Measurements from ENCODE around the gene KIF26B.
"Not testable (repeated sequence)": the region's sequence is repeated elsewhere in the genome, so short reads cannot be mapped to it uniquely, and the experiment has no call there.

The KIF26B gene

DNA sequence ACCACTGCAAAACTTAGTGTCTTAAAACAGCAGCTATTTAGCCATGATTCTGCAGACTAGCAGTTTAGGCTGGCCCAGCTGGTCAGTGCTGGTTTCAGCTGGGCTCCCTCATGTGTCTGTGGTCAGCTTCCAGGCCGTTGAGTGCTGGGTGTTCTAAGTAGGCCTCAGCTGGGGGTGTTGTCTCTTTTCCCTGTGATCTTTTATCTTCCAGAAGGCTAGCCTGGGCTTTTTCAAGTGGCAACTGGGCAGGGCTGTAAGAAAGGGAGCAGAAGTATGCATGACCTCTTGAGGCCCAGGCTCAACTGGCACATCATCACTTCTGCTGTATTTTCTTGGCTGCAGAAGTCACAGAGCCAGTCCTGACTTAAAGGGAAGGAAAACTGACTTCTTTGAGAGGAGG lies 136.1 kb downstream of the KIF26B start:
- DNase-seq, result no peak

DNA sequence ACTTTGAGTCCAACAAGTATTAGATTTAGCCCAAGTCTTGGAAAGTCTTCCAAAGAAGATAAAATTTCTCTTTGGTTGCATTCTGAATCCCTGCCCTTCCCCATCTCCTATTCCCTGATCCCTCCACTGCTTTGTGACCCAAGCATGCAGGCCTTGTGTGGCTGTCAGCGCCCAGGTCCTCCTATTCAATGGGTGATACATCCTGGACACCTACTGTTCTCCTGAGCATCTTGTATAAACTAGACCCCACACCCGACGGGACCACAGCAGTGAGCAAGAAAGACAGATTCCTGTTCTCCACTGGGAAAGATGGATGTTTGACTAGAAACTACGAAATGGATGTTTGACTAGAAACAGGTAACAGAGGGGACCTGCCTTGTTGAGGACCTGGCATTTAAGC lies 136.6 kb downstream of the KIF26B start:
- no peak for DNase-seq

- DNase-seq, result no peak
Observed at GRCh38 chr1:245292141-245292540, 137.4 kb downstream of the KIF26B start.

DNA sequence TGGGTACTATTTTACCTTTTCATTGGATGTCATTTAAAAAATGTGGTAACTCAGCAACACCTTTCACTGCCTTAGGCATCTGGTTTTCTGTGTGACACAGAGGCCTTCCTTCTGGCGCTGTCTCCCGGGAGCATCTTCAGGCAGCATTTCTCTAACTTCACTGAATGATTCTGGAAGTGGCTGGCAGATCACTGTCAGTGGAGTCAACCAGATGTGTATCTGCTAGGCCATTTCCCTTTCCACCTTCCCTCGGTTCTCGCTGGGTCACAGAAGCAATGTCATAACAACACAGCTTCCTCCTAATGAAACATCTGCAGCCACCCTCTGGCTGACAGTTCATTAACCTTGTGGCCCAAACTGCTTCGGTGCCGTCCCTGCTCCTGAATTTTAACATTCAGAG lies 137.8 kb downstream of the KIF26B start:
- DNase-seq, result no peak

DNA sequence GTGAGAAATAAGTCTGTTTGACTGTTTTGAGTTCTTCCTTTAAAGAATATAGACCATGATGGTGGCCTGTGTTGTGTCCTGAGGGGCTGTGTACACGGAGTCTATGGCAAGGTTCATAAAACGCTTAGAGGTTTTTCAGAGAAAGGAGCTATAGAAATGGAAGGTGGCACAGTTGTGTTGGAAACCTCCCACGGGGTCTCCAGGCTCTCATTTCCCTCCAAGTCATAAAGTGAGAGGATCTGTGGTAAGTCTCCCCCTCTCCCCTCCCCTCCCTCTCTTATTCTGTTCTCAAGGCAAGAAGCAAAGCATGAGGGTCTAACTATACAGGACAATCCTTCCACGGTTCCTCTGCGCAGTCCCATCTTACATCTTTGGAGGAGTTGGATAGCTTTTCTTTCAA lies 139.2 kb downstream of the KIF26B start:
- no peak for DNase-seq

GRCh38 chr1:245298781-245299180 lies 144.0 kb downstream of the KIF26B start:
- DNase-seq, result no peak

GRCh38 chr1:245301162-245301580 lies 146.4 kb downstream of the KIF26B start:
- no peak for DNase-seq

DNA sequence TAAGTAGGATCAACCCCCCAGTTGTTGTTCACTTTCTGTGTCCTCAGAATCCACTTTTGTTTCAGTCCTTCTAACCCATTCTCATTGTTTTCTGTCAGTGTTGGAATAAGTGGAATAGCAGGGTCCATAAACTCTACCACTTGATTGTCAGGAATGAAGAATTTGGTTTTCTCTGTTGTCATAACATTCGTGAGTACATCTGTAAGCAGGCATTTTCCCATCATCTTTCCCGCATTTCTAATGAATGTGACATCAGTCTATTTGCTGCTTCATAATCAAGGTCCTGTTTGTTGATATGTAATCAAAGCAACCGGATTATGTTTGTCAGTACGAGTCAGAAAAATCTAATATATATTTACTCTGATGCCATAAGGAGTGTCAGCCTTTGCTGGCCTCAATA lies 147.1 kb downstream of the KIF26B start:
- no peak for DNase-seq

GRCh38 chr1:245304698-245305097 lies 149.9 kb downstream of the KIF26B start:
- DNase-seq, result no peak

DNA sequence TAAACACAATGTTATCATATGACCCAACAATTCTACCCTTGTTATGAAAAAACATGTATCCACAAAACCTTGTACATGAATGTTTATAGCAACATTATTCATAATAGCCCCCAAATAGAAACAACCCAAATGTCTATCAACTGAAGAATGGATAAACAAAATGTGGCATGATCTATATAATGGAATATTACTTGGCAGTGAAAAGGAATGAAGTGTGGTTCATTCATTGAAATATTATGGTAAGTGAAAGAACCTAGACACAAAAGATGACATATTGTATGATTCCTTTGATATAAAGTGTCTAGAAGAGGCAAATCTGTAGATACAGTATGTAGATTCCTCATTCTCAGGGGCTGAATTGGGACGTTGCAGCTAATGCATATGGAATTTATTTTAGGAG lies 151.2 kb downstream of the KIF26B start:
- no peak for DNase-seq

DNA sequence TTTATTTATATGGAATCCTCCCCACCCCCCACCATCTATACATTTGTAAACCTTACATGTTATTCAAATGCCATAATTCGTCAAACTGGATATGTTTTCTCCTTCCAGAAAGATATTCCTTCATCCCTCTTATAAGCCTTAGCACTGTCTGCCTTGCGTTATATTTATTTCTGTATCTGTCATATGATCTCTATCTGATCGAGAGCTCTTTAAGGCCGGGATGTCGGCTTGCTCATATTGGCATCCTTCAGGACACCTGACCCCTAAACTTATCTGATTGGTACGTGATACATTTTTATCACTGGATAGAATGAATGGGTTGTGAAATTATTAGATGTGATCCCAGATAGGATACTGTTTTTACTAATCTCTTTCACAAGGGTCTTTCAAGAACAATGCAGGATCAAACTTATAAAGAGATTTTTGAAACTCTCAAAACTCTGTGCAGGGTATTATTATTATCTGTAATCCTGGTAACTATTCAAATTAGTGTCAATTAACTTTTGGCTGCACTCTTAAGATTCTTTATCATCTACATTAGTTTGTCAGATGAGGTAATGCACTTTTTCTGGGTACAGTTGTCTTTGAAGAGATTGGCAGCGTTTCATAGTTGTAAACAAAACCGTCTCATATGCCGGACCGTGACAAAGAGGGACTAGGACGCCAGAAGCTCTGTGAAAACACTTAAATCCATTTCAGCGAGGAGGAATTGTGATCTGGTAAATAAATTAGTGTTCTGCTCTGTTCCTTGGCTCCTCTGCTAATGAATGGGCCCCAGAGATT lies 152.0 kb downstream of the KIF26B start:
- DNase-seq, result no peak

- peak in 1 of 2 donors; percentile 7 for DNase-seq
Observed at GRCh38 chr1:245310571-245311531, 156.1 kb downstream of the KIF26B start.

- DNase-seq, result no peak
Observed at GRCh38 chr1:245311887-245312536, 157.2 kb downstream of the KIF26B start.

GRCh38 chr1:245313576-245313975 lies 158.8 kb downstream of the KIF26B start:
- no peak for DNase-seq

DNA sequence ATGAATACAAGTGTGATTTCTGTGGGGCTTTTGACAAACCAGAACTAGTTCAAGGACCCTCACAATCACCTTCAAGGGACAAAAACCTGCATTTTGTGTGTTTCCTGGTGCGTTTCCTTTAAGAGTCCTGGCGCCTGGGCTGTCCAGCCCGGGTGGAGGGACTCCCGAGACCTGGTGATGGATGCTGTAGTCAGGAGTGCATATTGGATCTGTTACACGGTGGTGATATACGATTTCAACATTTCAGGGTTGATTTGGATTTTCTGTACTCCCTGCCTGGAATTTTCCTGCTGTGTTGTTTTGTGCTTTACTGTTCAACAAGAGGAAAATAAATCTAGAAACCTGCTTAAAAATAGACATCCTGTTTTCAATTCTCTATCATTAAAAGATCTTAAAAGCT lies 162.0 kb downstream of the KIF26B start:
- no peak for DNase-seq

- no peak for DNase-seq
Observed at GRCh38 chr1:245317217-245317616, 162.4 kb downstream of the KIF26B start.

GRCh38 chr1:245319094-245319493 lies 164.3 kb downstream of the KIF26B start:
- no peak for DNase-seq

DNA sequence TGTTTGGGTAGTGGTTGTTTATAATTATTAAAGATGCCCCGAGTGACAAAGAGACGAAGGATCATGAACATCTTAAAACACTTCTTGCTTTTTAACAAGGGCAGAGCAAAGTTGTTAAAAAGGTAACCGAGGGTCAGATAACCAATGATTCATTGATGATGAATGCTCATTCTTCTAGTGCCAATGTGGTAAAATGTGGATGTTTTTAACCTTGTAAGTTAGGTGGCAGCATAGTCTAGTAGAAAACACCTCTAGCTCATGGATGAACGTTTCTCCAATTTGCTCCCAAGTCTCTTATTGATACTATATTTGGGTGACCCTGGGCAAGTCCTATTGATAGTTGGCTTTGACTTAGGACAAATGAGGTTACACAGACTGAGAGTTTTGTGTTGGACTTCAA lies 167.9 kb downstream of the KIF26B start:
- no peak for DNase-seq

- not testable (repeated sequence) for DNase-seq
Observed at GRCh38 chr1:245323765-245324164, 169.0 kb downstream of the KIF26B start.

DNA sequence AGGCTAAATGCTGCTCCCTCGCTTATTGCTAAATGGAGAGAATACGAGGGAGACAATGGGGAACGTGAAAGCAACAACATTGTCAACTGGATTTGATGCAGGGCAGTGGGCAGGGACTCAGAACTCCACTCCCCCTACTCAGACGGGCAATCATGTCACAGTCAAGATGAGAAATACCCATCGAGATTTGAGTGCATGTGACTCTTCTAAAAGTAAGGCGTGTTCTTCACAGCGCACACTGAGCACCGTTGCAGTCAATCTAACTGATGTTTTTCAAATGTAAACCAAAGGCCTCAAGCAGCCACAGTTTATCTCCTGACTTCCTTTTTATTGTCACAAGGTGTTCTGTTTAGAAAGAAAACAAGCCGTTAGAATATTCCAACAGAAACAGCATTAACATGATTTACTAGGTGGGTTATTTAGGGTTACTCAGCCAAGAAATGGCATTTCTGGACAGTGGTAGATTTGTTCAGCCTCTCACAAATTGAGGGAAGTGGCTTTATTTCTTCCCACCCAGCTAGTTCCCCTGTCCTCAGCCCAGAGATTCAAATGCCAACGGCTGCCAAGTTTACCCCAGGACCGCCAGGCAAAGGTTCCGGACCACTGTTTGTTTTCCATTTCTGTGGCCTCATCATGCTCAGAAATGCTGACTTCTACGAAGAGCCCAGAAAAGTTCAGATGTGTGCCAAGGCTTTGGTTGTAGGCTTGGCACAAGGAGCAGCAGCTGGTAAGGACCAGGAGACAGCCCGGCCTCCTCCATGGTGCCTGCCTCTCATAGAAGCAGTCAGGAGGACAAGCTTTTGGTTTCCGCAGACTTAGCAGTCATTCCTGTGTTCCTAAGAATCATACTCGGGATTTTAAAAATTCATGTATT lies 171.4 kb downstream of the KIF26B start:
- DNase-seq, result no peak

DNA sequence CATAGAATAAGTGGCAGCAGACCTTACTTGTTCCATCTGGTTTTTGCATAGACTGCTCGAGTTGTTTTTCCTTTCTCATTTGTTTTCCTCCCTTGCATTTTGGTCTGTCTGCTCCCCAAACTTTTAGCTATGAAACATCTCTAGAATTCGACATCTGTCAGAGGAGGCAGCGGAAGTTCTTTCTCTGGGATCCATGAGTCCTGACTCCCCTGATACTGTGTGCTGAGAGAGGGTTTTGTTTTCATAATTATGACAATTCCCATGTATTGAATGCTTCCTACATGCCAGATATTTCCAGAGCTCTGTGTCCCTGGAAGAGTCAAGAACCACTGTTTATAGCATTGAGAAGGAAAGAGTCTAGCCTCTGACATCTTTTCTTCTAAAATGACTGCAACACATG lies 172.6 kb downstream of the KIF26B start:
- DNase-seq, result no peak

- DNase-seq, result no peak
Observed at GRCh38 chr1:245327842-245328241, 173.1 kb downstream of the KIF26B start.
